Parathyroid adenoma (tissue), 2 donors: ENCODE measurements around the gene CCDC102A.

Experiments used
- H2AFZ ChIP-seq: fragments of 300-600 bp; sonication (generic); one replicate; pipeline ENCODE4 v1.7.0; 2017; ENCODE audit warnings: antibody characterized with exemption, mild to moderate bottlenecking
- H3K27ac ChIP-seq: fragments of 300-600 bp; sonication (generic); one replicate; pipeline ENCODE4 v1.7.0; 2017
- H3K27me3 ChIP-seq: fragments of 300-600 bp; sonication (generic); one replicate; pipeline ENCODE4 v1.7.0; 2017; ENCODE audit warnings: low read length; ENCODE audit not compliant: control insufficient read depth, insufficient read depth
- H3K36me3 ChIP-seq: fragments of 300-600 bp; sonication (generic); one replicate; pipeline ENCODE4 v1.7.0; 2017; ENCODE audit warnings: low read length; ENCODE audit not compliant: control insufficient read depth, insufficient read depth
- H3K4me1 ChIP-seq: fragments of 300-600 bp; sonication (generic); one replicate; pipeline ENCODE4 v1.7.0; 2017; ENCODE audit warnings: control low read depth
- H3K4me2 ChIP-seq: fragments of 300-600 bp; sonication (generic); one replicate; pipeline ENCODE4 v1.7.0; 2017; ENCODE audit warnings: low read length
- H3K4me3 ChIP-seq: fragments of 300-600 bp; sonication (generic); one replicate; pipeline ENCODE4 v1.7.0; 2017; ENCODE audit warnings: low read depth, low read length
- H3K79me2 ChIP-seq: fragments of 300-600 bp; sonication (generic); one replicate; pipeline ENCODE4 v1.7.0; 2017; ENCODE audit warnings: control low read depth
- H3K9ac ChIP-seq: fragments of 300-600 bp; sonication (generic); one replicate; pipeline ENCODE4 v1.7.0; 2017; ENCODE audit warnings: mild to moderate bottlenecking
- H3K9me3 ChIP-seq: fragments of 300-600 bp; sonication (generic); one replicate; pipeline ENCODE4 v1.7.0; 2017; ENCODE audit warnings: low read length; ENCODE audit not compliant: control insufficient read depth
- CTCF ChIP-seq: fragments of 300-600 bp; sonication (generic); IDR thresholded peaks from one replicate; pipeline ENCODE4 v1.7.0; 2017; ENCODE audit warnings: antibody characterized with exemption, mild to moderate bottlenecking
- donor health status: primary hyperparathyroidism.

Gene CCDC102A

GRCh38 chr16:57574646-57575467, 38.5 kb upstream of the CCDC102A start:
- no peaks in the 10 kb centered on the region for H3K4me1 ChIP-seq
- no peaks in the 10 kb centered on the region for H3K36me3 ChIP-seq
- TF ChIP-seq CTCF = no peak
- H3K27ac ChIP-seq = no peak overlapping the region
- no peak overlapping the region for H3K9ac ChIP-seq
- no peak overlapping the region for H2AFZ ChIP-seq
- no peak overlapping the region for H3K4me2 ChIP-seq
- H3K27me3 ChIP-seq = no peaks in the 10 kb centered on the region
- no peaks in the 10 kb centered on the region for H3K79me2 ChIP-seq
- no peaks in the 10 kb centered on the region for H3K9me3 ChIP-seq
- H3K4me3 ChIP-seq = no peak overlapping the region

- Histone ChIP-seq H3K79me2 (no peaks in the 10 kb centered on the region), H3K9ac (no peak overlapping the region), H3K4me1 (no peaks in the 10 kb centered on the region), H3K4me2 (no peak overlapping the region), H2AFZ (no peak overlapping the region), H3K27ac (no peak overlapping the region), H3K36me3 (no peaks in the 10 kb centered on the region), H3K9me3 (no peaks in the 10 kb centered on the region), H3K27me3 (no peaks in the 10 kb centered on the region), H3K4me3 (no peak overlapping the region)
- TF ChIP-seq CTCF = no peak
These were observed 37.7 kb upstream of the CCDC102A start for GRCh38 chr16:57574086-57574485.

- Histone ChIP-seq H3K4me2 (no peak overlapping the region), H3K79me2 (no peaks in the 10 kb centered on the region), H3K9ac (no peak overlapping the region), H3K9me3 (no peaks in the 10 kb centered on the region), H3K27ac (no peak overlapping the region), H3K27me3 (no peaks in the 10 kb centered on the region), H3K4me1 (no peaks in the 10 kb centered on the region), H2AFZ (no peak overlapping the region), H3K4me3 (no peak overlapping the region), H3K36me3 (no peaks in the 10 kb centered on the region)
- no peak for TF ChIP-seq CTCF
These were observed 36.8 kb upstream of the CCDC102A start for GRCh38 chr16:57572978-57573728.

- no peaks in the 10 kb centered on the region for H3K36me3 ChIP-seq
- no peak overlapping the region for H3K27ac ChIP-seq
- H3K9me3 ChIP-seq = no peaks in the 10 kb centered on the region
- H3K4me3 ChIP-seq = no peak overlapping the region
- H3K4me2 ChIP-seq = no peak overlapping the region
- no peak for TF ChIP-seq CTCF
- no peak overlapping the region for H2AFZ ChIP-seq
- H3K9ac ChIP-seq = no peak overlapping the region
- H3K4me1 ChIP-seq = peaks cover 7% of the 10 kb centered on the region
- H3K27me3 ChIP-seq = no peaks in the 10 kb centered on the region
- H3K79me2 ChIP-seq = no peaks in the 10 kb centered on the region
These were observed 34.7 kb upstream of the CCDC102A start for GRCh38 chr16:57571098-57571497.
